PC-3 (cell line): ENCODE measurements around the gene WDR49. TPM values are rescaled to one million over a fixed set of nuclear protein-coding genes. Genes with fewer than 3 reads are reported as not detected.

Experiments used
- ATAC-seq: fragments of 200-7000 bp; cut with Tn5 transposase; 2 replicates; pipeline ENCODE4 v1.9.1; 2020; ENCODE audit warnings: mild to moderate bottlenecking, moderate library complexity
- BruUV-seq: library from RNA; stranded (reverse); fragments of 400-500 nt; replicated peaks from 2 replicates; lab custom pipeline; 2021; lab: Mats Ljungman, UMichigan
- CTCF ChIA-PET: fragments of 300-600 bp; sonication (Branson Sonifier 250); formaldehyde crosslinking; loops from one replicate; lab custom pipeline; 2022; ENCODE audit warnings: antibody characterized with exemption; lab: Charles Lee
- POLR2A ChIA-PET: fragments of 300-600 bp; sonication (Branson Sonifier 250); formaldehyde crosslinking; loops from one replicate; lab custom pipeline; 2022; ENCODE audit warnings: antibody characterized with exemption; ENCODE audit not compliant: unreplicated experiment; lab: Charles Lee
- DNase-seq: peaks from one replicate; pipeline ENCODE4 v3.0.0-alpha.2; 2015
- H2AFZ ChIP-seq: fragments of 300-600 bp; sonication (generic); 2 replicates; pipeline ENCODE4 v1.6.0; 2016; ENCODE audit warnings: antibody characterized with exemption, low read length
- H3F3A ChIP-seq: fragments of 300-600 bp; sonication (generic); one replicate; pipeline ENCODE4 v1.6.0; 2017; ENCODE audit warnings: antibody characterized with exemption, low read length, control low read depth, mild to moderate bottlenecking; ENCODE audit not compliant: unreplicated experiment
- H3K27ac ChIP-seq: fragments of 300-600 bp; sonication (generic); 2 replicates; pipeline ENCODE4 v1.5.1; 2016; ENCODE audit warnings: mild to moderate bottlenecking, low read length
- H3K27me3 ChIP-seq: fragments of 300-600 bp; sonication (generic); 2 replicates; pipeline ENCODE4 v1.6.1; 2016; ENCODE audit warnings: low read length, mixed read lengths
- H3K36me3 ChIP-seq: fragments of 300-600 bp; sonication (generic); 2 replicates; pipeline ENCODE4 v1.6.1; 2016; ENCODE audit warnings: low read depth, mixed run types, low read length, mixed read lengths
- H3K4me1 ChIP-seq: fragments of 300-600 bp; sonication (generic); 2 replicates; pipeline ENCODE4 v1.5.1; 2016; ENCODE audit warnings: low read length; ENCODE audit not compliant: insufficient read depth
- H3K4me2 ChIP-seq: fragments of 300-600 bp; sonication (generic); 2 replicates; pipeline ENCODE4 v1.6.0; 2016; ENCODE audit warnings: low read length
- H3K4me3 ChIP-seq: fragments of 300-600 bp; sonication (generic); 2 replicates; pipeline ENCODE4 v1.5.1; 2016; ENCODE audit warnings: mild to moderate bottlenecking, low read length, mixed read lengths
- H3K79me2 ChIP-seq: fragments of 300-600 bp; sonication (generic); 2 replicates; pipeline ENCODE4 v1.6.1; 2017; ENCODE audit warnings: low read length, mixed read lengths
- H3K9ac ChIP-seq: fragments of 300-600 bp; sonication (generic); 2 replicates; pipeline ENCODE4 v1.6.0; 2016; ENCODE audit warnings: mild to moderate bottlenecking, low read length
- H3K9me2 ChIP-seq: fragments of 300-600 bp; sonication (generic); replicated peaks from 2 replicates; pipeline ENCODE4 v1.6.1; 2016; ENCODE audit warnings: mixed run types, low read length, mixed read lengths
- H3K9me3 ChIP-seq: fragments of 300-600 bp; sonication (generic); 2 replicates; pipeline ENCODE4 v1.6.1; 2016; ENCODE audit warnings: low read length, mixed read lengths
- H4K20me1 ChIP-seq: fragments of 300-600 bp; sonication (generic); 2 replicates; pipeline ENCODE4 v1.6.1; 2016; ENCODE audit warnings: low read length, mixed read lengths
- CTCF ChIP-seq: fragments of 300-600 bp; sonication (generic); conservative IDR thresholded peaks from 2 replicates; pipeline ENCODE4 v1.5.1; 2017; ENCODE audit warnings: antibody characterized with exemption, low read depth, mild to moderate bottlenecking, low read length
- EZH2 ChIP-seq: fragments of 300-600 bp; sonication (generic); IDR thresholded peaks from one replicate; pipeline ENCODE4 v1.6.1; 2017; ENCODE audit warnings: antibody characterized with exemption, mild to moderate bottlenecking, low read length; ENCODE audit not compliant: unreplicated experiment
- EZH2phosphoT487 ChIP-seq: fragments of 300-600 bp; sonication (generic); IDR thresholded peaks from 2 replicates; pipeline ENCODE4 v1.6.1; 2018; ENCODE audit warnings: mild to moderate bottlenecking, antibody characterized with exemption, low read length, borderline replicate concordance
- intact Hi-C: fragments of 100-400 bp; cut with micrococcal nuclease; formaldehyde crosslinking; loops from 2 replicates; pipeline ENCODE4 v1.9.0; 2023
- total RNA-seq: library from RNA; depleted of rRNA; stranded (reverse); fragments of >200 nt; gene quantifications from 2 replicates; pipeline ENCODE4 v1.2.3, GENCODE V29; 2014

Gene WDR49
- total RNA-seq, 1 experiment from 2014 or later: 0.33 TPM

- Histone ChIP-seq H3K4me2 (no peak overlapping the region), H3K27me3 (no peaks in the 10 kb centered on the region), H4K20me1 (no peaks in the 10 kb centered on the region), H3K79me2 (no peaks in the 10 kb centered on the region), H3K36me3 (no peaks in the 10 kb centered on the region), H3K9ac (no peak overlapping the region), H2AFZ (no peak overlapping the region), H3K9me2 (no peaks in the 10 kb centered on the region), H3K27ac (no peak overlapping the region), H3K4me3 (no peak overlapping the region), H3F3A (no peaks in the 10 kb centered on the region), H3K9me3 (no peaks in the 10 kb centered on the region), H3K4me1 (no peaks in the 10 kb centered on the region)
- TF ChIP-seq EZH2phosphoT487 (no peak), CTCF (no peak), EZH2 (no peak)
- CTCF ChIA-PET: no interaction called here
- ATAC-seq (no peak), DNase-seq (no peak)
- POLR2A ChIA-PET: no interaction called here
- intact Hi-C loops: no loop called here
- BruUV-seq: no TSS peak
These were observed 12.8 kb upstream of the WDR49 start for GRCh38 chr3:167666563-167666962.

DNA sequence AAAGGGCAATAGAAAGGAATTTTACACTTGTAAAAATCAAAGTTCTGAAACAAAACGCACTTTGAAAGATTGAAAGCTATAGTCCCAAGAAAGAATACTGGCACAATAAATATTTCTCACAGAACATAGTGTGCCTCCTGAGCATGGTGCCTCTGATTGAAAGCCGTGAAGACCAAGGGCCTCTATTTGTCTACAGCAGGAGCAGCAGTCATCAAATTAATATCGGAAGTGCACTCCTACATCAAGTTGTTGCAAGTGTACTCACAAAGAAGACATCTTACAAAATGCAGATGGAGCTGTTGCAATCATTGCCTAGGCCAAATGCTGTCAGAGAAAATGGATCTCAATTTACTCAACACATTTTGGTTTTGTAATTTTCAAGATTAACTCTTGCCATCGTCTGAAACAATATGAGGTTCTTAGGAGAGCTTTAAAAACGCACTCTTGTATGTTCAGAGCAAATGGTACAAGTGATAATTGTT, 9.2 kb upstream of the WDR49 start:
- H3K4me2 ChIP-seq: no peak overlapping the region
- no peaks in the 10 kb centered on the region for H3K9me2 ChIP-seq
- ChIA-PET POLR2A (no interaction called here), CTCF (no interaction called here)
- no peak overlapping the region for H3K27ac ChIP-seq
- H3K4me1 ChIP-seq: no peaks in the 10 kb centered on the region
- DNase-seq (no peak), ATAC-seq (no peak)
- no peaks in the 10 kb centered on the region for H3K9me3 ChIP-seq
- no peak overlapping the region for H2AFZ ChIP-seq
- no peaks in the 10 kb centered on the region for H3F3A ChIP-seq
- H3K27me3 ChIP-seq: no peaks in the 10 kb centered on the region
- BruUV-seq: no TSS peak
- H3K9ac ChIP-seq: no peak overlapping the region
- no peaks in the 10 kb centered on the region for H3K79me2 ChIP-seq
- H3K4me3 ChIP-seq: no peak overlapping the region
- intact Hi-C loops: no loop called here
- no peaks in the 10 kb centered on the region for H3K36me3 ChIP-seq
- TF ChIP-seq EZH2 (no peak), CTCF (no peak), EZH2phosphoT487 (no peak)
- no peaks in the 10 kb centered on the region for H4K20me1 ChIP-seq

- DNase-seq (no peak), ATAC-seq (no peak)
- no TSS peak for BruUV-seq
These were observed 4.0 kb upstream of the WDR49 start for GRCh38 chr3:167657684-167658225.

More at GRCh38 chr3:167657684-167658225, 4.0 kb upstream of the WDR49 start:
- no peak overlapping the region for H2AFZ ChIP-seq
- no peaks in the 10 kb centered on the region for H3K9me2 ChIP-seq
- CTCF ChIA-PET: no interaction called here
- H3K9me3 ChIP-seq: no peaks in the 10 kb centered on the region
- no peaks in the 10 kb centered on the region for H3K27me3 ChIP-seq
- no peak overlapping the region for H3K9ac ChIP-seq
- H3K36me3 ChIP-seq: no peaks in the 10 kb centered on the region
- H3K4me2 ChIP-seq: no peak overlapping the region
- H3F3A ChIP-seq: no peaks in the 10 kb centered on the region
- H3K27ac ChIP-seq: no peak overlapping the region
- no peaks in the 10 kb centered on the region for H4K20me1 ChIP-seq
- H3K4me1 ChIP-seq: no peaks in the 10 kb centered on the region
- H3K4me3 ChIP-seq: no peak overlapping the region
- POLR2A ChIA-PET: no interaction called here
- intact Hi-C loops: no loop called here
- no peaks in the 10 kb centered on the region for H3K79me2 ChIP-seq
- TF ChIP-seq CTCF: no peak
- no peak for TF ChIP-seq EZH2phosphoT487
